ENCODE measurements around the gene TEX261. TPM values are rescaled to one million over a fixed set of nuclear protein-coding genes. Genes with fewer than 3 reads are reported as not detected.
A peak's percentile ranks its signal among the peaks of the same experiment; 100 is the strongest.
"Not testable (repeated sequence)": the region's sequence is repeated elsewhere in the genome, so short reads cannot be mapped to it uniquely, and the experiment has no call there.

The TEX261 gene
- total RNA-seq: 10 to 100 TPM; 55.9 to 59.4 TPM

DNA sequence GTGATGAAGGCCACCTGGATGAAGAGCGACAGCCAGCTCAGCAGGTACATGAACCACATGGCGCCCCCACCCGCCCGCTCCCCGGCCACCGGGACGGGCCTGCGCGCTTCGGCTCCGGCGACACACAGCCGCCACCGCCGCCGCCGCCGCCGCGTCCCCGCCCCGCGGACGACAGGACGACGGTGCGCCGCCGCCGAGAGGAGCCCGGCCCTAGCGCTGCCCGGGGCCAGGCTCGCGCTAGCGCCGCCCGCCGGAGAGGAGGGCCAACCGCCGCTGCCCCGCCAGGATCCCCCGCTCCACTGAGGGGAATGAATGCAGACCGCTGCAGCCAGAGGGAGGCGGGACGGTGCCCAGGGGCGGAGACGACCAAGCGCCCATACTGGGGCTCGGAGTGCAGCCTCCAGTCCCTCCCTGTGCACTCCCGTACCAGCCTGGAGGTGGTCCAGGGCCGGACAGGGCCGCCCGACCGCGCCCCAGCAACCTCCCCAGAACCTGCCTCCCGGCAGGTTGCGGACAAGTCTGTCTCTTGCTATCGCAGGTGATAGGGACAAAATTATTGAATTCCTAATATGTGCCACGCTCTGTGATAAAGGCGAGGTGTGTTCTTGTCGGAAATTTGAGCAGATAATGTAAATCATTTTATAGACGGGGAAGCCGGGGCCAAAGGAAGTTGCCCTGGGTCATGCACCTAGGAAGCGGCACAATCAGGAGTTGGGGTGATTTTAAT is at the start of gene TEX261:
TEX261 (minus strand) TSS at position 175 of the 727 bp plus-strand sequence; CDS start at position 59, 116 bp downstream.
- POLR2A ChIA-PET: no interaction called here
- DNase-seq: peak; percentile 91
- Mint-ChIP-seq H3K4me3 (peak within 1 kb of the TSS; percentile 90), H3K27me3 (ENCODE audit: low read depth) (no peaks in the 10 kb centered on the region), H3K4me1 (ENCODE audit: low read depth) (peaks cover 47% of the 10 kb centered on the region), H3K27ac (peak within 1 kb of the TSS; percentile 93), H3K9me3 (ENCODE audit: insufficient read depth) (no peaks in the 10 kb centered on the region), H3K36me3 (ENCODE audit: low read depth) (peaks cover 19% of the 10 kb centered on the region)
- peak; percentile 97 for ATAC-seq
- CTCF ChIA-PET: interaction anchor here (1.2 to 2.9 kb wide), 2 partner anchors 11 to 30 kb away, joined by 4 to 19 read pairs; no protein-coding TSS in a partner anchor

DNA sequence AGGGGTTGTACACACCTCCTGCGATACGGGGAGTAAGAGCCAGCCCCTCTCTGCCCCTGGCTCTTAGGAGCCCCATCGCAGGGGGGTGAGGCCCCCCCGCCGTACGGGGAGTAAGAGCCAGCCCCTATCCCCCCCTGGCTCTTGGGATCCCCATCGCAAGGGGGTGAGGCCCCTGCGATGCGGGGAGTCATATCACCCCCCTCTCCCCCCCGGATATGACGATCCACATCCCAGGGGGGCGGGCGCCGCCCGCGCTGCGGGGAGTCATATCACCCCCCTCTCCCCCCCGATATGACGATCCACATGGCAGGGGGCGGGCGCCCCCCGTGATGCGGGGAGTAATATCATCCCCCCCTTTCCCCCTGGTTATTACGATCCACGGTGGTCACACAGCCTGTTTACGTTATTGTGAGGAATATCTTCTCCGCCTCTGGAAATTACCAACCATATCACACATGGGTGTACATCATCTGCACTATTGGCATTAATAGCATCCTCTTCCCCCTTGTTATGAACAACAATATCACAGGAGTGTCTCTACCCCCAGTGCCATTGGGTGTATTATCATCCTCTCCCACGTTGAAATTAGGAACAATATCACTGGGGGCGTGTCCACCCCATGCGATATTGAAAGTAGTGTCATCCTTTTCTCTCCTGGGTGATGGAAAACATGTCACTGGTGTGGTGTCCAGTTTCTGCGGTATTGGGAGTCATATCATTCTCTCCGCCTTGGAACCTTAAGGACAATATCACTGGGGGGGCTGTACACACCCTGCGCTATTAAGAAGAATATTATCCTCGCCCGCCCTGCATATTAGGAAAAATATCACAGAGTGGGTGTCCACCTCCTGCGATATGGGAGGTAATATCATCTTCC is 49.1 kb upstream of the TEX261 start:
- no peaks in the 10 kb centered on the region for H3K36me3 Mint-ChIP-seq (ENCODE audit: low read depth)
- ChIA-PET CTCF (no interaction called here), POLR2A (no interaction called here)
- H3K4me3 Mint-ChIP-seq: no peak overlapping the region
- H3K27me3 Mint-ChIP-seq (ENCODE audit: low read depth): no peaks in the 10 kb centered on the region
- ATAC-seq: peak; percentile 49
- H3K9me3 Mint-ChIP-seq (ENCODE audit: insufficient read depth): no peaks in the 10 kb centered on the region
- DNase-seq: peak; percentile 45
- H3K27ac Mint-ChIP-seq: no peak overlapping the region
- no peaks in the 10 kb centered on the region for H3K4me1 Mint-ChIP-seq (ENCODE audit: low read depth)

DNA sequence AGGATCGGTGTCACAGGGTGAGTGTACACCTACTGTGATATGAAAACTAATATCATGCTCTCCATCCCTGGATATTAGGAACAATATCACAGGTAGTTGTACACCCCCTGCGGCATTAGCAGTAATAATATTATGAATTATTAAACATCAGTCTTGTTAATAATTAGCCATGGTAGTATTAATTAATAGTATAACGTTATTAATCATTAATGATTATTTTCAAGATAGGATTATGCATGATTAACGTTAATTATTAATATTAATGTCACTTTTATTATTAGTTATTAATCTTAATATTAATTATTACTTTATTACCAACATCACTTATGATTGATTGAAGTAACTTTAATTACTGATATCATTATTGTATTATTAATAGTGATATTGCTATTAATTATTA is 47.6 kb upstream of the TEX261 start:
- ChIA-PET CTCF (no interaction called here), POLR2A (no interaction called here)
- no peak for DNase-seq
- Mint-ChIP-seq H3K4me1 (ENCODE audit: low read depth) (no peaks in the 10 kb centered on the region), H3K4me3 (no peak overlapping the region), H3K36me3 (ENCODE audit: low read depth) (no peaks in the 10 kb centered on the region), H3K9me3 (ENCODE audit: insufficient read depth) (no peaks in the 10 kb centered on the region), H3K27me3 (ENCODE audit: low read depth) (no peaks in the 10 kb centered on the region), H3K27ac (no peak overlapping the region)
- no peak for ATAC-seq

DNA sequence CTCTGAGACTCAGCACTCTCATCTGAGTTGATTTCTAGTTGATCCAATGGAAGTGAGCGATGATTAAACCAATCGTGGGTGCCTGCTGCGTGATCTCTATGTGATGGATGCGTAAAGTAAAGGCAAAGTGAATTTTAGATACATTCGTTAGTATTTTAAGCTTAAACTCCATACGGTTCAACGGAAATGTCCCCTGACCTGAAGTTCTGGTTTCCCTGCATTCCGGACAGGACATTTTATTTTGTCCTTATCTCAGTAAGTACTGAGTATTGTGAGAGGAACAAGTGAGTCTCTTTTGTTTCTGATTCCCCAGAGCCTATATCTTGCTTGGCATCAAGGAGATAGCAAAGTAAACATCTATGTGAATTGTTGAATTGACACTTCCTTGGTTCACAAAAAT is 41.6 kb upstream of the TEX261 start:
- ATAC-seq; H3K36me3 Mint-ChIP-seq (ENCODE audit: low read depth); POLR2A ChIA-PET; CTCF ChIA-PET; H3K4me3 Mint-ChIP-seq; H3K4me1 Mint-ChIP-seq (ENCODE audit: low read depth); DNase-seq; H3K27ac Mint-ChIP-seq; H3K9me3 Mint-ChIP-seq (ENCODE audit: insufficient read depth); H3K27me3 Mint-ChIP-seq (ENCODE audit: low read depth): not testable (repeated sequence)

DNA sequence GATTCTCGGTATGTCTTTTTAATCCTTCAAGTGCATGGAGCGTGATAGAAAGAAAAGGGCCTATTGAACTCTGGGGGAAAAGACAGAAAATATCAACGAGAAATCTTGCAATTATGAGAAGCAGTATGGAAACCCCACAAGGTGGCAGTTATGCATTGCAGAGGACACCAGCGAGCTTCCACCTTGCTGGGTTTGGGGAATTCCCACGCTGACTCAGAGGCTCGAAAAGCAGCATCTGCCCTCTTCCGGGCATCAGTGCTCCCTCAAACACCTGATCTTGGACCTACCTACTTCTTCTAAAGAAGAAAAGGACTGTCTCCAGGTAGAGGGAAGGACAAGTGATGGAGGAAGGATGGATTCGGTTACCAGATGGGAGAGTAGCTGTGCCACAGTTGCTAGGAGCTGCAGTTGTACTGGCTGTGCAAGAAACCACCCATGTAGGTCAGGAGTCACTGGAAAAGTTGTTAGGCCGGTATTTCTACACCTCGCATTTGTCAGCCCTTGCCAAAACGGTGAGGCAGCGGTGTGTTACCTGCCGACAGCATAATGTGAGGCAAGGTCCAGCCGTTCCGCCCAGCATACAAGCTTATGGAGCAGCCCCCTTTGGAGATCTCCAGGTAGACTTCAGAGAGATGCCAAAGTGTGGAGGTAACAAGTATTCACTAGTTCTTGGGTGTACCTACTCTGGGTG is 29.0 kb upstream of the TEX261 start:
- peak; percentile 59 for DNase-seq
- H3K27ac Mint-ChIP-seq; H3K9me3 Mint-ChIP-seq (ENCODE audit: insufficient read depth); H3K4me1 Mint-ChIP-seq (ENCODE audit: low read depth); H3K36me3 Mint-ChIP-seq (ENCODE audit: low read depth); H3K4me3 Mint-ChIP-seq; H3K27me3 Mint-ChIP-seq (ENCODE audit: low read depth); ATAC-seq: not testable (repeated sequence)
- ChIA-PET CTCF (interaction anchor here (0.8 to 2.0 kb wide), 5 partner anchors 39 to 487 kb away, joined by 3 to 11 read pairs (median 3); no protein-coding TSS in a partner anchor), POLR2A (interaction anchor here (0.8 kb wide), 1 partner anchor 309 kb away, joined by 3 read pairs; no protein-coding TSS in a partner anchor)

DNA sequence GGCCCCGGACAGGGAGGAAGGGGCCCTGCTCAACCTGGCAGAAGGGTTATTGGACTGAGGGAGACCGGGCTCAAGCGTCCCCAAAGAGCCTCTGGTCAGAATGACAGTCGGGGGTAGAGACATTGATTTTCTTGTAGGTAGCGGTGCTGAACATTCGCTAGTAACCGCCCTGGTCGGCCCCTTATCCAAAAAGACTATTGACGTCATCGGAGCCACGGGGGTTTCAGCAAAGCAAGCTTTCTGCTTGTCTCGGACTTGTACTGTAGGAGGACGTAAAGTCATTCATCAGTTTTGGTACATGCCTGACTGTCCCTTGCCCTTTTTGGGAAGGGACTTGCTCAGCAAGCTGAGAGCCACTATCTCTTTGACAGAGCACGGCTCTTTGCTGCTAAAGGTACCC is 26.7 kb upstream of the TEX261 start:
- CTCF ChIA-PET: interaction anchor here (1.3 kb wide), 1 partner anchor 134 kb away, joined by 3 read pairs; no protein-coding TSS in a partner anchor
- POLR2A ChIA-PET; H3K4me3 Mint-ChIP-seq; H3K27ac Mint-ChIP-seq; H3K4me1 Mint-ChIP-seq (ENCODE audit: low read depth); DNase-seq; H3K9me3 Mint-ChIP-seq (ENCODE audit: insufficient read depth); H3K36me3 Mint-ChIP-seq (ENCODE audit: low read depth); H3K27me3 Mint-ChIP-seq (ENCODE audit: low read depth); ATAC-seq: not testable (repeated sequence)

DNA sequence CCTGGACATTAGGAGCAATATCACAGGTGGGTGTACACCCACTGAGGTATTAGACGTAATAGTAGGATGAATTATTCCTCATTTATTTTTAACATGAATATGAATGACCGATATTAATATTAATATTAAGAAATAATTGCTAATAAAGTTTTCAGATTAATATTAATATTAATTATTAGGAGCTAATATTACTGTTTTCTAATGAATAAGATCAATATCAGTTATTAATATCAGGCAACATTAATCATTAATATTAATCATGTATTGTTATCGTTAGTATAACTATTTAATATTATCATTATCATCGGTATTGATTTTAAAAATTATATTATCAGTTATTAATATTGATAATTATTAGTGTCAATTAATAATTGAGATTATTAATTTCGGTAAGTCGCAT is 25.3 kb upstream of the TEX261 start:
- H3K27me3 Mint-ChIP-seq (ENCODE audit: low read depth); H3K27ac Mint-ChIP-seq; ATAC-seq; H3K9me3 Mint-ChIP-seq (ENCODE audit: insufficient read depth); H3K4me3 Mint-ChIP-seq; H3K4me1 Mint-ChIP-seq (ENCODE audit: low read depth); DNase-seq; H3K36me3 Mint-ChIP-seq (ENCODE audit: low read depth); POLR2A ChIA-PET: not testable (repeated sequence)
- CTCF ChIA-PET: interaction anchor here (1.0 kb wide), 1 partner anchor 19 kb away, joined by 3 read pairs; no protein-coding TSS in a partner anchor

DNA sequence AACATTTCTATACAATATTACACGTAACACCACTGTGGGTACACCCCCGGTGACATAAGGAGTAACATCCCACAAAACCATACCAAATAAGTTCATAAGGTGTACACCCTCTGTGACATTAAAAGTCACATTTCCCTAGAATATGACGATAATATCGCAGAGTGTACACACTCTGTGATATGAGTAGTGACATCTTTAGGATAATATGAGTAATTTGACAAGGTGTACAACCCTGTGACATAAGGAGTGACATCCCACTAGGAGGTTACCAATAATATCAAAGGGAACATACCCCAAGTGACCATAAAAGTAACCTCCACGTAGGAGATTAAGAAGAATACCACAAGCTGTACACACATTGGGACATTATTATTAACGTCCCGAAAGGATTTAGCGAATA is 24.0 kb upstream of the TEX261 start:
- ATAC-seq: no peak
- POLR2A ChIA-PET: no interaction called here
- no peaks in the 10 kb centered on the region for H3K36me3 Mint-ChIP-seq (ENCODE audit: low read depth)

DNA sequence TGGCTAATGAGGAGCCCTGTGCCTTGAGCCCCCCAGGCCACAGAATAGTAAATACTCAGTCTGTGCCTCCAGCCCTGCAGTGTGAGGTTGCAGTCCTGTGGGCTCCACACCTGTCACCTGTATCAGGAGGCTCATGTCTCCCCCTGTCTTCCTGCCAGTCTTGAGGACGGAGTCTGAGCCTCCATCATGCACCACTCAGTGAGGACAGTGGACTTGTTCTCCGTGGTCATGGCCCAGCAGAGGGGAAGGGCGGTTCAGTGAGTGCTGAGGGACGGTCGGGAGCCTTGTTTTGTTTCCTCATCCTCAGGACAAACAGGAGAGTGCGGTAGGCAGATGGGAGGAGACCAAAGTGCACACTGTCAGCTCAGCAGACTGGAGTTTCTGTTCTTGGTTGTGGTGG is 17.1 kb upstream of the TEX261 start:
- DNase-seq; CTCF ChIA-PET; H3K4me1 Mint-ChIP-seq (ENCODE audit: low read depth); H3K36me3 Mint-ChIP-seq (ENCODE audit: low read depth); H3K9me3 Mint-ChIP-seq (ENCODE audit: insufficient read depth); ATAC-seq; H3K27ac Mint-ChIP-seq; H3K4me3 Mint-ChIP-seq; POLR2A ChIA-PET: not testable (repeated sequence)
- H3K27me3 Mint-ChIP-seq (ENCODE audit: low read depth): peaks cover 13% of the 10 kb centered on the region

More for the DNA sequence above, 24.0 kb upstream of the TEX261 start:
- no peak for DNase-seq
- Mint-ChIP-seq H3K27ac (no peak overlapping the region), H3K9me3 (ENCODE audit: insufficient read depth) (no peaks in the 10 kb centered on the region), H3K4me3 (no peak overlapping the region), H3K4me1 (ENCODE audit: low read depth) (peaks cover 7% of the 10 kb centered on the region), H3K27me3 (ENCODE audit: low read depth) (no peaks in the 10 kb centered on the region)
- CTCF ChIA-PET: no interaction called here

DNA sequence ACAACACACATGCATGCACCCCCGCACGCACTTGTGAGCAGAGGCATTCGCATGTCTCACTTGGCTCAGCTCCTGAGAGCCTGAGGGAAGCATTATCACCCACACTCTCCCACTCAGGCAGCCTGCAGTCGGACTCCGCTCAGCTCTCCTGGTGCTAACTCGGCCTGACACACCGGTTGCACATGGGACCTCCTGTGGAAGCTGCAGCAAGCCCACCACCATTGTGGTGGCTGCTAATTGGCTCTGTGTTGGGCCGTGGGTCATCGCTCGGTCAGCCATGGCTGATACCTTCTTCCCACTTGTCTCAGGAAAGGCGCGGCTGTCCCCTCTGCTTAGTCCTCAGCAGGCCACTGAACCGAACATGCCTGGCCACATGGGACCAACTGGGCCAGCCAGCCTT is 13.7 kb upstream of the TEX261 start:
- ChIA-PET POLR2A (no interaction called here), CTCF (no interaction called here)
- no peak overlapping the region for H3K4me3 Mint-ChIP-seq
- no peaks in the 10 kb centered on the region for H3K9me3 Mint-ChIP-seq (ENCODE audit: insufficient read depth)
- no peak overlapping the region for H3K27ac Mint-ChIP-seq
- H3K27me3 Mint-ChIP-seq (ENCODE audit: low read depth): peaks cover 13% of the 10 kb centered on the region
- no peaks in the 10 kb centered on the region for H3K4me1 Mint-ChIP-seq (ENCODE audit: low read depth)
- ATAC-seq: no peak
- DNase-seq: no peak
- no peaks in the 10 kb centered on the region for H3K36me3 Mint-ChIP-seq (ENCODE audit: low read depth)

DNA sequence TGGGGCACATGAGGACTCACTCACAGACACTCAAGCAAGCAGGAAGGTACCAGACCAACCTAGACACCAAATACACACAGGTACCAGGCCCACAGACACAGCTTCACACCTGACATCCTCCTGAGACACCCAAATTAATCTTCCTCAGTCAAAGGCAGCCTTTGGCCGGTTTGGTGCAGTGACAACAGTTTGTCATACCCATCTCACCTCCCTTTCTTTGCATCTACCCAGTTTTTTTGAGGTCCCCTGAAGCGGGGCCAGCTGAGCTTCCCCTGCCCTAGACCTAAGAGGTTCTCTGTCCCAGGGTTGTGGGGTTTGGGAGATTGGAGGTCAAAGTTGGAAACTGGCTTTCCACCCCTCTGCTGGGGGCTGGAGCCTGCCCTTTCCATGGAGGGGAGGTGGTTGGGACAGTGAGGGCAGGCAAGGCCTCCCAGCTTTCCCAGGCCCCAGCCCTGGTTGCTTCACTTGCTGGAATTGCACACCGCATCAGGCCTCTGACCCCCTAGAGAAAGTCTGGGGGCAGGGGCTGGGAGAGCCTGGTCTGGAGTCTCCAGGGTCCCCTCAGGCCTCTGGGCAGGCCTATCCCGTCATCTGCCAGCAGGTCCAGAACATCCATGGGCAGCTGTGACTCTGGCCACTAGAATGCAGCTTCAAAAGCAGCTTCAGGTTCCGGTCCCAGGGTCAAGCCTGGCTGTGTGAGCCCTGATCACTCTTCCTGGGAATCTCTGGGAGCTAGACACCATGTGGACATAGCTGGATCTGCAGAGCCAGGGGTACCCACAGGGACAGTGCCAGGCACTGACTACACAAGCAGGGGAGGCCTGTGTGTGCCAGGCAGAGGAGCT is 12.5 kb upstream of the TEX261 start:
- Mint-ChIP-seq H3K4me1 (ENCODE audit: low read depth) (no peaks in the 10 kb centered on the region), H3K27ac (no peak overlapping the region), H3K27me3 (ENCODE audit: low read depth) (peaks cover 13% of the 10 kb centered on the region), H3K9me3 (ENCODE audit: insufficient read depth) (no peaks in the 10 kb centered on the region), H3K4me3 (no peak overlapping the region), H3K36me3 (ENCODE audit: low read depth) (no peaks in the 10 kb centered on the region)
- CTCF ChIA-PET: interaction anchor here (0.8 to 0.9 kb wide), 2 partner anchors 23 to 43 kb away, joined by 3 read pairs; no protein-coding TSS in a partner anchor
- ATAC-seq: no peak
- POLR2A ChIA-PET: no interaction called here
- DNase-seq: no peak
